Fibroblast of mammary gland (primary cell): ENCODE data around the gene PGA5.

Source experiments
- DNase-seq: peaks from one replicate; pipeline ENCODE4 v3.0.0-alpha.2; 2010; ENCODE audit warnings: low read depth
- H3K4me3 ChIP-seq: 2 replicates; pipeline ENCODE4 v1.5.1; 2011; ENCODE audit warnings: low read depth, mild to moderate bottlenecking, low read length, moderate library complexity; ENCODE audit not compliant: control insufficient read depth
- CTCF ChIP-seq: conservative IDR thresholded peaks from 2 replicates; pipeline ENCODE4 v1.5.1; 2011; ENCODE audit warnings: low read depth, low read length, inconsistent platforms; ENCODE audit not compliant: control insufficient read depth, insufficient read depth

The PGA5 gene

GRCh38 chr11:61275191-61275590 lies 34.2 kb downstream of the PGA5 start:
- TF ChIP-seq CTCF, result no peak
- no peak overlapping the region for H3K4me3 ChIP-seq
- DNase-seq, result no peak

- no peak for DNase-seq
- no peak for TF ChIP-seq CTCF
- H3K4me3 ChIP-seq, result no peak overlapping the region
These were observed 36.4 kb downstream of the PGA5 start for GRCh38 chr11:61277186-61278000.

GRCh38 chr11:61278001-61278470 lies 37.1 kb downstream of the PGA5 start:
- TF ChIP-seq CTCF, result no peak
- no peak overlapping the region for H3K4me3 ChIP-seq
- DNase-seq, result no peak

GRCh38 chr11:61279934-61280659 lies 39.1 kb downstream of the PGA5 start:
- H3K4me3 ChIP-seq, result no peak overlapping the region
- TF ChIP-seq CTCF, result no peak
- DNase-seq, result peak; percentile 45

GRCh38 chr11:61280883-61281580 lies 40.1 kb downstream of the PGA5 start:
- DNase-seq, result no peak
- TF ChIP-seq CTCF, result no peak
- H3K4me3 ChIP-seq, result no peak overlapping the region

- TF ChIP-seq CTCF, result no peak
- DNase-seq, result no peak
- no peak overlapping the region for H3K4me3 ChIP-seq
These were observed 40.7 kb downstream of the PGA5 start for GRCh38 chr11:61281581-61282250.
